IMR-90 (cell line): Measurements from ENCODE around the gene C1GALT1. TPM values are rescaled to one million over a fixed set of nuclear protein-coding genes. Genes with fewer than 3 reads are reported as not detected.

ENCODE experiments used
- ATAC-seq: fragments of 200-7000 bp; cut with Tn5 transposase; 2 replicates; pipeline ENCODE4 v1.9.1; 2020; ENCODE audit warnings: low read depth, mild to moderate bottlenecking, moderate library complexity
- BruUV-seq: library from RNA; stranded (reverse); fragments of 400-500 nt; replicated peaks from 2 replicates; lab custom pipeline; 2021; lab: Mats Ljungman, UMichigan
- CTCF ChIA-PET: fragments of 300-600 bp; formaldehyde crosslinking; extraction: SDS; loops from one replicate; lab custom pipeline; 2021; ENCODE audit warnings: antibody characterized with exemption; lab: Yijun Ruan, JAX
- POLR2A ChIA-PET: fragments of 300-600 bp; sonication (Branson Sonifier 250); formaldehyde crosslinking; loops from one replicate; lab custom pipeline; 2022; ENCODE audit warnings: antibody characterized with exemption; ENCODE audit not compliant: unreplicated experiment; lab: Charles Lee
- DNase-seq: peaks from one replicate; pipeline ENCODE4 v3.0.0; 2013
- H2AFZ ChIP-seq: replicated peaks from 2 replicates; pipeline ENCODE3; 2013; ENCODE audit warnings: low read length, mild to moderate bottlenecking; ENCODE audit not compliant: poor library complexity
- H2AK5ac ChIP-seq: 2 replicates; pipeline ENCODE4 v1.6.1; 2013; ENCODE audit warnings: low read depth, low read length, inconsistent platforms
- H2AK9ac ChIP-seq: replicated peaks from 2 replicates; pipeline ENCODE3; 2013; ENCODE audit warnings: mild to moderate bottlenecking, low read depth, low read length, moderate library complexity; ENCODE audit not compliant: poor library complexity
- H2BK120ac ChIP-seq: 2 replicates; pipeline ENCODE4 v1.6.1; 2013; ENCODE audit warnings: low read depth, low read length, inconsistent platforms
- H2BK15ac ChIP-seq: 3 replicates; pipeline ENCODE4 v1.6.1; 2013; ENCODE audit warnings: low read depth, low read length, inconsistent platforms
- H2BK20ac ChIP-seq: 2 replicates; pipeline ENCODE4 v1.6.1; 2013; ENCODE audit warnings: low read depth, mild to moderate bottlenecking, inconsistent platforms, low read length, moderate library complexity
- H2BK5ac ChIP-seq: 2 replicates; pipeline ENCODE4 v1.6.1; 2013; ENCODE audit warnings: mild to moderate bottlenecking, low read depth, low read length, inconsistent platforms; ENCODE audit not compliant: poor library complexity, severe bottlenecking
- H3K14ac ChIP-seq: replicated peaks from 2 replicates; pipeline ENCODE4 v1.6.1; 2013; ENCODE audit warnings: low read depth, low read length, inconsistent platforms
- H3K18ac ChIP-seq: 2 replicates; pipeline ENCODE4 v1.6.1; 2013; ENCODE audit warnings: low read depth, low read length, control low read depth
- H3K23ac ChIP-seq: 2 replicates; pipeline ENCODE4 v1.6.1; 2013; ENCODE audit warnings: low read depth, low read length, inconsistent platforms
- H3K27ac ChIP-seq: 2 replicates; pipeline ENCODE4 v1.5.1; 2013; ENCODE audit warnings: mild to moderate bottlenecking, control low read depth, low read length; ENCODE audit not compliant: insufficient read depth
- H3K27me3 ChIP-seq: 2 replicates; pipeline ENCODE4 v1.6.1; 2013; ENCODE audit warnings: low read length; ENCODE audit not compliant: control insufficient read depth, insufficient read depth
- H3K36me3 ChIP-seq: 2 replicates; pipeline ENCODE4 v1.6.1; 2013; ENCODE audit warnings: low read length, mixed read lengths; ENCODE audit not compliant: control insufficient read depth, insufficient read depth
- H3K4ac ChIP-seq: 2 replicates; pipeline ENCODE4 v1.6.1; 2013; ENCODE audit warnings: low read depth, low read length, inconsistent platforms
- H3K4me1 ChIP-seq: 2 replicates; pipeline ENCODE4 v1.6.1; 2013; ENCODE audit warnings: low read length, mixed read lengths; ENCODE audit not compliant: control insufficient read depth, insufficient read depth
- H3K4me2 ChIP-seq: 2 replicates; pipeline ENCODE4 v1.6.1; 2013; ENCODE audit warnings: low read depth, mild to moderate bottlenecking, control low read depth, low read length, moderate library complexity
- H3K4me3 ChIP-seq: 2 replicates; pipeline ENCODE4 v1.5.1; 2013; ENCODE audit warnings: low read depth, mild to moderate bottlenecking, control low read depth, low read length, moderate library complexity; ENCODE audit not compliant: insufficient read depth
- H3K56ac ChIP-seq: 2 replicates; pipeline ENCODE4 v1.6.1; 2013; ENCODE audit warnings: low read length, inconsistent platforms; ENCODE audit not compliant: insufficient read depth; ENCODE audit errors: extremely low read depth
- H3K79me1 ChIP-seq, 2 experiments: 2 replicates each; pipeline ENCODE4 v1.6.1; 2013; ENCODE audit warnings: low read length in 2 of 2, inconsistent platforms in 1 of 2, low read depth in 1 of 2
- H3K9ac ChIP-seq: 2 replicates; pipeline ENCODE4 v1.6.1; 2013; ENCODE audit warnings: low read depth, low read length, control low read depth
- H3K9me1 ChIP-seq: 2 replicates; pipeline ENCODE4 v1.6.1; 2013; ENCODE audit warnings: low read length, inconsistent platforms; ENCODE audit not compliant: insufficient read depth
- H3K9me3 ChIP-seq: 2 replicates; pipeline ENCODE4 v1.6.1; 2013; ENCODE audit warnings: low read length; ENCODE audit not compliant: control insufficient read depth, insufficient read depth
- H4K20me1 ChIP-seq: 2 replicates; pipeline ENCODE4 v1.6.1; 2013; ENCODE audit warnings: low read length, inconsistent platforms; ENCODE audit not compliant: insufficient read depth
- H4K5ac ChIP-seq: 2 replicates; pipeline ENCODE4 v1.6.1; 2013; ENCODE audit warnings: mild to moderate bottlenecking, low read depth, low read length, control low read depth
- H4K8ac ChIP-seq, 2 experiments: 2 replicates each; pipeline ENCODE4 v1.6.1; 2013; ENCODE audit warnings: low read depth in 2 of 2, low read length in 2 of 2, control low read depth in 1 of 2, inconsistent platforms in 1 of 2
- H4K91ac ChIP-seq: 2 replicates; pipeline ENCODE4 v1.6.1; 2013; ENCODE audit warnings: low read depth, low read length, inconsistent platforms; ENCODE audit not compliant: insufficient read depth
- BHLHE40 ChIP-seq: fragments of 150-350 bp; IDR thresholded peaks from 2 replicates; pipeline ENCODE4 v1.6.1; 2016; ENCODE audit warnings: mild to moderate bottlenecking, low read depth, low read length
- CTCF ChIP-seq: conservative IDR thresholded peaks from 2 replicates; pipeline ENCODE4 v1.5.1; 2012; ENCODE audit warnings: mild to moderate bottlenecking, low read depth, low read length, improper control_type of control experiment
- RFX5 ChIP-seq: IDR thresholded peaks from 2 replicates; pipeline ENCODE4 v1.8.0; 2012; ENCODE audit warnings: low read depth, mild to moderate bottlenecking, low read length, moderate library complexity
- WGBS, 2 experiments: methylation state at CpG; one replicate each; pipeline versions ENCODE4 v1.1.5 to v1.1.7; 2013; ENCODE audit warnings: missing lambda C conversion rate in 2 of 2; ENCODE audit not compliant: insufficient read length in 1 of 2; ENCODE audit errors: extremely low coverage in 2 of 2; 5-methylcytosine and 5-hydroxymethylcytosine counted together
- dilution Hi-C: fragments of 300-500 bp; cut with HindIII; formaldehyde crosslinking; loops from one replicate; pipeline ENCODE4 v1.14.3; 2018; ENCODE audit warnings: low sequenced_read_pairs; ENCODE audit not compliant: unreplicated experiment
- in situ Hi-C: fragments of 300-500 bp; cut with MboI; formaldehyde crosslinking; loops from 3 replicates; pipeline ENCODE4 v1.14.3; 2019; ENCODE audit warnings: low sequenced_read_pairs, inconsistent platforms, mixed read lengths
- intact Hi-C: fragments of 100-400 bp; cut with micrococcal nuclease; formaldehyde crosslinking; loops from 2 replicates; pipeline ENCODE4 v1.10.0; 2022
- polyA plus RNA-seq, 3 experiments: library from polyadenylated mRNA; depleted of rRNA; stranded (reverse); fragments of >200 nt; gene quantifications; 2 replicates each; pipeline ENCODE4 v1.2.3, GENCODE V29; 2012; ENCODE audit warnings: low replicate concordance in 1 of 3
- total RNA-seq: library from RNA; depleted of rRNA; stranded (reverse); fragments of >200 nt; gene quantifications from 2 replicates; pipeline ENCODE4 v1.2.3, GENCODE V29; 2012

Gene C1GALT1
- total and polyA plus RNA-seq, 2 of the 4 experiments (the other 2 are of a cell fraction) = 11.6 to 12.2 TPM

DNA sequence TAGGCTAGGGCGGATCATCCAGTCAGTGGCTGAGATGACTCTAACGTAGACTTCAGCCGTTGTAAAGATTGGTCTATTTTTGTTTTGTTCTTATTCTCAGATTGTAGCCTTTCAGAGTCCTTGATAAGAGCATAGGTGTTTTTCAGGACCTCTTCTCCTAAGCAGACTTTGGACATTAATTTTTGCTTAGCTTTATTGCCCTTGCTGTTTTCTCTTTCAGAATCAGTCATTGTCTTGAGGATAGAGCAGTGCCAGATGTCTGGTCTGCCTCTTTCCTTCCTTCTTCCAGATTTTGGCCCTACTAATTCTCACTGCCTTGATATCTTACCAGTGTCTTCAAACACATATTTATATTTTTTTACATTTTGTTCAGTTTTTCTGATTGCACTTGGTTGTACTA lies 49.5 kb downstream of the C1GALT1 start:
- no peak overlapping the region for H3K4ac ChIP-seq
- intact Hi-C loops = no loop called here
- dilution Hi-C loops = no loop called here

More for the DNA sequence above, 49.5 kb downstream of the C1GALT1 start:
- no peak overlapping the region for H3K18ac ChIP-seq
- H3K9me1 ChIP-seq = no peaks in the 10 kb centered on the region
- peaks cover 0 to 8% of the 10 kb centered on the region in 2 experiments; a peak in 1 of 4 replicates for H3K79me1 ChIP-seq
- H2BK5ac ChIP-seq = no peak overlapping the region
- H2BK20ac ChIP-seq = no peak overlapping the region
- H3K27me3 ChIP-seq = no peaks in the 10 kb centered on the region
- CTCF ChIA-PET = no interaction called here
- H4K5ac ChIP-seq = no peak overlapping the region
- no peak overlapping the region for H3K4me3 ChIP-seq
- H3K36me3 ChIP-seq = no peaks in the 10 kb centered on the region
- no peak overlapping the region for H3K4me2 ChIP-seq
- H4K8ac ChIP-seq = no peak overlapping the region
- H4K91ac ChIP-seq = no peak overlapping the region
- no peak overlapping the region for H3K9ac ChIP-seq
- in situ Hi-C loops = no loop called here
- DNase-seq = no peak
- H3K4me1 ChIP-seq = peaks cover 4% of the 10 kb centered on the region
- H2BK15ac ChIP-seq = no peak overlapping the region
- H2BK120ac ChIP-seq = no peak overlapping the region
- BruUV-seq = no TSS peak
- WGBS, 2 experiments = no CpG with 5 or more reads among the region's 3 CpGs
- no peak overlapping the region for H2AK5ac ChIP-seq
- no peak overlapping the region for H2AFZ ChIP-seq
- no peak for ATAC-seq
- POLR2A ChIA-PET = no interaction called here
- H3K23ac ChIP-seq = no peak overlapping the region
- no peaks in the 10 kb centered on the region for H4K20me1 ChIP-seq
- no peak overlapping the region for H3K56ac ChIP-seq
- H3K14ac ChIP-seq = no peak overlapping the region
- TF ChIP-seq BHLHE40 (no peak), CTCF (no peak), RFX5 (no peak)
- H2AK9ac ChIP-seq = no peak overlapping the region
- no peak overlapping the region for H3K27ac ChIP-seq
- no peaks in the 10 kb centered on the region for H3K9me3 ChIP-seq
